GM21367 (cell line): ENCODE measurements around the gene SNAPC4.

Source experiments
- ATAC-seq: cut with Tn5 transposase; IDR thresholded peaks from one replicate; pipeline ENCODE4 v1.9.1; 2021; ENCODE audit not compliant: unreplicated experiment

The SNAPC4 gene

DNA sequence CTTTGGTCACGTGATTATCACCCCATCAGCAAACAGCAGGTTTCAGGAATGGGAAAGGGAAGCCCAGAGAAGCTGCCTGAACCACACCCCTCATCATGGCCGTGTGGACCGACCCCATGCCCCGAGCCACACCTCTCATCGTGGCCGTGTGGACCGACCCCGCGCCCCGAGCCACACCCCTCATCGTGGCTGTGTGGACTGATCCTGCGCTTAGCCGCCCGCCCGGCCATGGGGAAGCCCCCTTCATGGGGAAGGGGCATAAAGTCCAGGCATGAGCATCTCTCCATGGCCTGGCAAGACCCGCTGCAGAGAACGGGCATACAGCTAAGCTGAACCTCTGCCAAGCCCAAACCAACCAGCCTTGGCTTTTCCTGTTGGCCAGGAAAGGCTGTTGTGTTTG is 6.4 kb downstream of the SNAPC4 start:
- ATAC-seq = no peak

DNA sequence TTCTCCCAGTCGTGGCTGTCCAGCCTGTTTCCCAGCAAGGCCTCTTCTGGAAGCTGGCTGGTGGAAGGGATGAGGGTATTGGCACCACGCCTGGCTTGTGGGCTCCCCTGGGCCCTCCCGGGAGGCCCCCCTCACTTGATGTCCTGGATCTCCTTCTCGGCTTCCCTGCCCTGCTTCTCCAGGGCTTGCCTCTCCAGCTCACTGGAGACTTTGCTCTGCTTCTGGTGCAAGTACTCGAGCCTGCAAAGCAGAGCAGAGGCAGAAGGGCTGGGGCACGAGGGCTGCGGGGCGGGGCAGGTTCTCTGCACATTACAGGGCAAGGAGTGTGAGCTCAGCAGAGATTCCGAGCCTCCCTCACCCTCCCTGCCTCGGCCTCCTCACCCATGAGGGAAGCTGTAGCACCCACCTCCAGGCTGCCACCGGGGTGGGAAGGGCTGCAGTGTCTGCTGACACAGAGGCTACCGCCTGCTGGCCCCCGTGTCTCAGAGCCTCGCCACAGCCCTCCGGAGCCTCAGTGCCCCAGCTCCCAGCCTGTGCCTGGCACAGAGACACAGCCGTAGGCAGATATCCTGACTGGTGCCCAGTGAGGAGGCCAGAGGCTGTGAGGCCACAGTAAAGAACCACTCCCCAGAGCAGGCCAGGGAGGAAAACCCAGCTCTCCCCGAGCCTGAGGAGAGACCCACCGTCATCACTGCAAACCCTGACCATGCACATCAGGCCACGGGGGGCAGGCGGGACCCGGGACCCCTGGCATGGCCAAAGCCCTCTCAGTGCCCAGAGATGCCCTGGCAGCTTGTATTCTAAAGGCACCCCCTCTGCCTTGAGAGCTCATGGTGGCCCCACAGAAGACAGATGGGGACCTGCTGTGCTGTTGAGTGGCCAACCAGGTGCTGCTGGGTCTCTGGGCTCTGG is 7.2 kb downstream of the SNAPC4 start:
- no peak for ATAC-seq

DNA sequence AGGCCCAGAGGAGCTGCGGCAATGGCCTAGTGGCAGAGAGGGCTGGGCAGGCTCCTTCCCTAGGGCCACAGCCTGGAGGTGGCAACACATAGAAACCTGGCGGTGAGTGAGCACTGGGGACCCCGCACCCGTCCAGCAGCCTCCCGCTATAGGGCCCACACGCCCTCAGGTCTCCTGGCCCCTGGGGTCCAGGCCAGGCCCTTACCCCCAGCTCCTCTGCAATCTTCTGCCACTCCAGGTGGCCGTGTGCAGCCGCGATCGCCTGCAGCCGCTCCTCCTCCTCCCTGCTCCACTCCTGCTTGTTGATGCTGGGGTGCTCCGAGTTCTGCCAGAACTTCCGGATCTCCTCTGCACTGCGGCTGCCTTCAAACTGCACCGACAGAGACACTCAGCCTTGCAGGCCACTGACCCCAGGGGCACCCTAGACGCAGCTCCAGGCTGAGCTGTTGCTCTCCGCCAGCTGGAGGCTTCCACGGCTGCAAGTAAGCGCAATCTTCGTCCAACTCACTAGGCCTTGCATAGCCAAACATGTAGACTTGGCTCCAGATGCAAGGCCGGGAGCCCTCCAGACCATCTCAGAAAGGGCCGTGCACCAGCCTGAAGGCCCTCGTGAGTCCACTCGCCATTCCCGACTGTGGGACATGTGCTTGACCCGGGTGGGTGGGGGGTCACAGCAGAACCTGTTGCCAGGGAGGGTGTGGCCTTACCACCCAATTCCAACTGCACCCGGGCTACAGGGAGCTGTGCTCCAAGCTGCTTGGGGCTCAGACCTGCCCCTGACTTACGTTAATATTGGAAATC is 8.0 kb downstream of the SNAPC4 start:
- ATAC-seq = no peak

DNA sequence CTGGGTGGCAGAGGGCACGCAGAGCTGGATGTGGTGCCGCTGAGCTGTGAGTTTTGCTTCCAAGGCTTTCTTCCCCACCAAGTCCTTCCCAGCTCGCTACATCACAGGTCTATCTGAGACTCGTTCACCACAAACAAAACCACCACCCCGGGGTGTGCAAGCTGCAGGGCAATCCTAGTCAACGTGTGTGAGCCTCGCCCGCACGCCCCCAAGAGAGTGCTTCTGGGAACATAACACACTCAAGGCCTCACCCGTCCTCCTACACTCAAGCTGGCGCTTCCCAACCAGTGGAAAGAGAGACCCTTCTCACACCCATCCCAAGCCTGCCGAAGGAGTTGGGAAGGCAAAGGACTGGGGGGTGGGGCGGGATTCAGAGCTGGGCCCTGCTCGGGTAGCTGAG is 10.6 kb downstream of the SNAPC4 start:
- no peak for ATAC-seq

DNA sequence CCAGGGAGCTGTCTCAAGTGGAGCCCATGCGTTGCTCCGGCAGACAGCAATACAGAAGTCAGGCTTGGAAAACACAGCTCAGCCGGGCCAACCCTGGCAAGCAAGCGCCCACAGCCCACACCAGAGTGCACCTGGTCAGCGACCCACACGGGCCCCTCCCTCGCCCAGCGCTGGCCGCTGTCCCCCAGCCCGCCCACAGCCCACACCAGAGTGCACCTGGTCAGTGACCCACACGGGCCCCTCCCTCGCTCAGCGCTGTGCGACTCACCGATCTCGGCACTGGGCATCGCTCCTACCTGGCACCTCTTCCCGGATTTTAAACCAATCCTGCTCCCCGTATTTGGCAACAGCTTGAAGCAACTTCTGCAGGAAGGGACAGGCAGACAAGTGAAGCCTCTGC is 12.8 kb downstream of the SNAPC4 start:
- ATAC-seq = no peak

DNA sequence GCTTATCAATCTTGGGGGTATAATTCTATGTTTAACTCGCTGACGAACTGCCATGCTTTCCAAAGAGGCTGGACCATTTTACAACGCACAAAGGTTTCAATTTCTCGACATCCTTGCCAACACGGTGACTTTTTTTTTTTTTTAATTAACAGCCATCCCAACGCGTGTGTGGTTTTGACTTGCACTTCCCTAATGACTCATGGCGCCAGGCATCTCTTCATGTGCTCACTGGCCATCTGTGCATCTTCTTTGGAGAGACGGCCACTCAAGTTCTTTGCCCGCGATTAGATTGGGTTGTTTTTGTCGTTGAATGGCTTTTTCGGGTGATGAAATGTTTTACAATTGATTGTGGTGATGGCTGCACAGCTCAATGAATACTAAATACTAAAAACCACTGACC is 14.0 kb downstream of the SNAPC4 start:
- no peak for ATAC-seq

DNA sequence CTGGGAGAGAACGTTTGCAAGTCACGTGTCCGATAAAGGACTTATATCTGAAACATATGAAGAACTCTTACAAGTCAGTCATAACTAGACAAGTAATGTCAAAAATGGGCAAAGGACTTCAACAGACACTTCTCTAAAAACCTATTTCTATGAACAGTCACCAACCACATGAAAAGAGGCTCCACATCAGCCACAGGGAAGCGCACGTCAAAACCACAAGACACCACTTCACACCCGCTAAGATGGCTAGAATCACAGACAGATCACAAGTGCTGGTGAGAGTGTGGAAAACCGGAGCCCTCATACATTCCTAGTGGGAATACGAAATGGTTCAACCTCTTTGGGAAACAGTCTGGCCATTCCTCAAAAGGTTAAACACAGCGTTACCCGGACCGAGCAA is 15.0 kb downstream of the SNAPC4 start:
- ATAC-seq = no peak

DNA sequence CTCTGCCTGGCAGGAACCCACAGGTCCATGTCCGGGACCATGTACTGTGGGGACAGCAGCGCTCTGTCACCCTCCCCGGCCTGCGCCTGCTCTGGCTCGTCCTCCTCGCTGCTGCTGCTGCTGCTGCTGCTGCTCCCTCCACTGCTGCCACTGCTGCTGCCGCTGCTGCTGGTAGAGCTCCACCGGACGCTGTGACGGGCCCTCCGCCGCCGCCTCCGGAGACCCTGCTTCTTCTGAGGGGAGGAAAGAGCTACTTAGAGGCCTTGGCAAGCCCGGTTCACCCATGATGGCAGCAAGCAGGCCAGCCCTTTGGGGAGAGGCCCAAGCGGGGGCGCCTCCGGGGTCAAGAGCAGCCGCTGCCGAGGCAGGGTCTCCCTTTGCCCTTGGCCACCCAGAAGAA is 16.5 kb downstream of the SNAPC4 start:
- no peak for ATAC-seq

DNA sequence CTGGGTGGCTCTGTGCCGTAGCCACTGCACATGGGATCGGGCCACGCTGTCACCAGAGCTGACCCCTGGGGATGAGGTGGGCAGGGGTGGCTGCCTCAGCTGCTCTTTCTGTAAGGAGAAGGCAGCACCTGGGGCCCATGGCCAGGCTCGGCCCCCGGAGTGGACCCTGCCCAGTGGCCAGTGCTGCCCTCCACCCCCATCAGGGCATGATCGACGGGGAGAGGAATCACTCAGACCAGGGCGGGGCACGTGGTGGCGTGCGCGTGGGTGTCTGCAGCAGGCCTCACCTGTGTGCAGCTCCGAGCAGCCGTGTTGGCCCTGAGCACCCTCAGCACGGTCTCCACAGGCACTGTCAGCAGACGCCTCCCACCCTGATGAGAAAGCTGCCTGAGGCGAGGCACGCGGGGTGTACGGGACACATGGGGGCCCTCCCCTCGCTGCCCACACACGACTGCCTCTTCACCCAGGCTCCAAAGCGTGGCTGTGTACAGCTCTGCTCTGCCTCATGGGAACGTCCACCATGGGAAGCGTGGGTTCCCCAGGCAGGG is 17.9 kb downstream of the SNAPC4 start:
- no peak for ATAC-seq

DNA sequence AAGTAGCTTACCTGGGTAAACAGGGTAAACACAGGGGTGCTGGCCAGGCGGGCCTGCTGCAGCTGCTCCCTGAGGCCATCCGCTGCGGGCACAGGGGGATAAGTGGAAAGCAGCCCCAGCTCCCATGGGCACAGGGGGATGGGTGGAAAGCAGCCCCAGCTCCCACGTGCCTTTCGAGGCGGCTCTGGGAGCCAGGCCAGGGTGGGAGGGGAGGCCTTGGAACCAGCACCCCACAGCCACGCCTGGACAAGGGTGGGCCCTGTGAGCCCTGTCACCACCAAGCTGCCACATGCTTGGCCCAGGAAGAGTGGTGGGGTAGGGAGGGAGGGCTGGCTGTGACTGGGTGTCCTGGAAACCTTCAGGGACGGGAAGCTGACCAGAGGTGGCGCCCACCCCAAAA is 18.7 kb downstream of the SNAPC4 start:
- no peak for ATAC-seq

DNA sequence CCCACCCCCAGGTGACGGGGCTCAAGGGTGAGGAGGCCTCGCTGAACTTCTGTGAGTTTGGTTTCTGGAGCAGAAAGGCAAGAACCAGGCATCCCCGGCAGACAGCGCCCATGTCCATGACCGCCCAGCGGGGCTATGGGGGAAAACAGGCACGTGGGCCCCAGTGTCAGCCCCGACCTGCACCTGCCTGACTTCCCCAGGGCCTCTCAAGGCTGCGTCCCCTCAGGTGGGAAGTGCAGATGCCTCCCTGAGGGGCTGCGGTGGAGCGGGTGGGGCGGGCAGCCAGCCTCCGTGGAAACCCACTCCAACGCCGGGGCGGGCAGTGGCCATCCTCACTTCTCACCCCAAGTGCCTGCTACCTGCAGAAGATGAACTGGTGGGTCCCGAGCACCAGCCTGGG is 19.6 kb downstream of the SNAPC4 start:
- ATAC-seq = no peak

DNA sequence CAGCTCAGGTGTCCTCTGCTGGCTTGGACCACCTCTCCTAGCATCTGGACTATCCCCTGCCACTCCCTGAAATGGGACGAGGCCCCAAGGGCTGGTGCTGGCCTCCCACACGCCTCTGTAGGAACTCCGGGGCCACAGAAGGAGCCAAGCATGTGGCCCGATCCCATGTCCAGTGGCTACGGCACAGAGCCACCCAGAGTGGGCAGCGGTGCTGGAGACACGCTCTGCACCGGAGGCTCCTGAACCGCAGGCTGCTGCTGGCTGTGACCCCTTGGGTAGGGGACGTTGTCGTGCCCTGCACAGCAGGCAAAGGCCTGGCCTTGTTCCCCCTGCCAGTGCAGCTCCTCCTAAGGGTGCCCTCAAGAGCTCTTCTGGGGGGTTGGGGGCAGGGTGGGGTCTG is 20.1 kb downstream of the SNAPC4 start:
- ATAC-seq = no peak

DNA sequence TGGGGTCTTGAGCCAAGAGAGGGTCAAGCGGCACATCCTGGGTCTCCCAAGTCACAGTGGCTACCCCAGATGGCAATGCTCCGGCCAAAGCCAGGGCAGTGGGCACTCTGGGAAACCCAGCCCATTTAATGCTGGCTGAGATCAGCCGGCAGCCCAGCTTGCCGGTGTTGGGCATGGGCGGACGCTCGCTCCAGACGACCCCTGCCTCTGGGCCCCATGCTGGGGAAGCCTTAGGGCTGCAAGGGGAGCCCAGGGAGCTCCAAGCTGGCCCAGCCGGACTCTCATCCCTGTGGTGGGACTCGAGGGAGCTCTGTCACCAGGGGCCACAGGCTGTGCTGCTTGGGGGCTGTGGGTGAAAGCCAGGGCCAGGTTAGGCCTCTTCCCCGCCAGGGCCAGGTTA is 20.6 kb downstream of the SNAPC4 start:
- ATAC-seq = no peak

DNA sequence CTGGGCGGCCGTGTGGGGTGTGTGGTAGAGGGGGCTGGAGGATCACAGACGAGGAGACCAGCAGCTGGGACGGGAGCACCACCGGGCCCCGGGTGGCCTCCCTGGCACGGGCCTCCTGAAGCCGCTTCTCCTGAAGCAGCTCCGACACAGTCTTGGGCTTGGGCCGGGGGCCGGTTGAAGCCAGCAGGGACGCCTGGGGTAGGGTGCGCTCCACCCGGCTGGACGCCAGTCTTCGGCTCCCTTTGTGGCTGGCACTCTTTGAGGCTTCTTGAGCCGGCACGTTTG is 21.0 kb downstream of the SNAPC4 start:
- no peak for ATAC-seq

DNA sequence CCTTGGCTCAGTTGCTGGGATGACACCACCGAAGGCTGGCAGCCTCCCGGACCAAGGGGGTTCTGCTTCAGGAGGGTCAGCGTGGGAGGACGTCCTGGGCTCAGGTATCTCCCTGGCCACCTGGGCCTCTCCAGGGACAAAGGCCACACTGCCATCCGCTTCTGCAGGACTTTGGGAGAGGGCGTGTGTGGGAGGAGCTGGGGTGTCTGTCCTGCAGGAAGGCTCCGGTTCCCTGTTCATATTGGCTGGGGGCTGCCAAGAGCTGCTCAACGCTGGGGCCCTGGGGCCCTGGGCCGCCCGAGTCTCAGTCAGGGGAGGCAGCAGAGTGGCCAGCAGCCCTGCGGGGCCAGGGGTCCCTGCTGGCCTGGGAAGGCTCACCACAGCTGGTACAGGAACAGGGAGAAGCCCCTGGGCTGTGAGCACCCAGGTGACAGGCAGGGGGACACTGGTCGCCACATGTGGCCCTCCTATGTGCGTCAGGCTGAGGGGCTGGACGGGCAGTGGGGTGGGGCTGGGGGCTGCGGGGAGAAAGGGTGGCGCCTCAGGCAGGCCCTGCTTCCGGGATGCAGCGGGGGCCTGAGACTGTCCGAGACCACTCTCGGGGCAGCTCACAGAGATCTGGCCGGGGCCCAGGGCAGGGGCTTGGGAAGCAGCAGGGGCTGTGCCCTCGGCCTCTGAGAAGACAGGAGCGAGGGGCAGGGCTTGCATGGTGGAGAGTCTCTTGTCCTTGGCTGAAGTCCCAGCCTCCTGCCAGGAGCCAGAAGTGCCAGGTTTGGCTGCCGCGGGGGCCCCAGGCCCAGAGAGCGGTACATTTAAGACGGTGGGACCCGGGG is 21.6 kb downstream of the SNAPC4 start:
- ATAC-seq = no peak

DNA sequence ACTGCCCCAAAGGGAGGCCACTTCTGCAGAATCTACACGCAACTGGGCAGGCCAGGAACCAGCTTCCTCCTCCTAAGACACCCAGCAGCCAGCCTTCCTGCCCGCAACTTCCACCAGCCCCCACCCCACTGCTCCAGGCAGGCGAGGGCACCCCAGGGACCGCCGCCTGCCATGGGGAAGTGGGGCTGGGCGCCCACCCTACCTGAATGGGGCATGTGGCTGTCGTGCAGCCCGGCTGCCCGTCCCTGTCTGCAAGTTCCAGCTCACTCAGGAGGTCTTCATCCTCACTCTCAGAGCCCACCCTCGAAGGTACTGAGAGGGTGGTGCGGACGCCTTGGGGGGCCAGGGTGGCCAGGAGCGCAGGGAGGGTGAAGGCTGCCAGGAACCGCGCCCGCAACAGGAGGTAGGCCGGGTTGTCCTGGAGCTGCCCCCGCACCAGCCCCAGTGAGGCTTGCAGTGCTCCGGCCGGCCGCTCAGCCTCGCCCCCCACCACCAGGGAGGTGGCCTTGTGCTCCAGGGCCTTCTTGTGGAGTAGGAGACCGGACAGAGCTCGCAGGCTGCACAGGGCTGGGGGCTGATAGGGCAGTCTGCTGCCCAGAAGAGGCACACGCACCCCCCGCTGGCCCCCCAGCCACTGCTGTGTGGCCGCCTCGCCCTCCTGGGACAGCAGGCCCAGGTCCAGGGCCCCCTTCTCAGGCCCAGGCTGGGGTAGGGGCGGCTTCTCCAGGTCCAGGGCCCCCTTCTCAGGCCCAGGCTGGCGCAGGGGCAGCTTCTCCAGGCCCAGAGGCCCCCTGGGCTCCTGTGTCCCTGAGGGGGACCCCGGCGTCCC is 22.4 kb downstream of the SNAPC4 start:
- no peak for ATAC-seq

DNA sequence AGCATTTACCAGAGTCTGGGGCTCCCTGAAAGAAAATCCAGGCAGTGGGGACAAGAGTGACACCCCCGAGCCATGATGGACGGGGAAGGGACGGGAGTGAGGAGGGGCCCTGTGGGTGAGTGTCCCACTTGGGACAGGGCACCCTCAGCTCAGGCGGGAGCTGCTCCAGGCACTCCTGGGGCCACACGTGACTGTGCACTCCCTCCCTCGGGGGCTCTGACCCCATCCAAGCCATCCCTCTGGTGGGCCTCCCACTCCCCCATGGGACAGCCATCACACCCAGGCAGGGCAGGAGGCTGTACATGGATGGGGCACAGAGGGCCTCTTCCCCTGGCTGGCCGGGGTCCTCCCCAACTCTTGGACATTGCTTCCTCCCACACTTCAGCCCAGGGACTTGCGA is 23.5 kb downstream of the SNAPC4 start:
- ATAC-seq = no peak

DNA sequence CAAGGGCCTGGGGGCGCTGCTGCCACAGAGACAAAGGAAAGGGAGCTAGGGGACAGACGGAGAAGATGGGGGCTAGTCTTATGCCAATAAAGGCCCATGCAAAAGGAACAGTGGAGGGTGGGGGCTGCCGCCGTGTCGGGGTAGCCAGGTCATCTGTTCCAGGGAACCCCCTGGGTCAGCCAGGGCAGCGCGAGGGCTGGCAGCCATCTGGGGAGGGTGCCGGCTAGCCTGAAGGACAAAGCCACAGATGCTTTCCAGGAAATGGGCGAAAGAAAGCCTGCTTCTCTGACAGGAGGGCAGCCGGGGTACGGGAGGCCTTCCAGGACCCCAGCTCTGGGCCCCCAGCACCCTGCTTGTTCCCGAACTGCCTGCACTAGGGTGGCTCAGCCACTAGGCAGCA is 24.9 kb downstream of the SNAPC4 start:
- ATAC-seq = no peak

DNA sequence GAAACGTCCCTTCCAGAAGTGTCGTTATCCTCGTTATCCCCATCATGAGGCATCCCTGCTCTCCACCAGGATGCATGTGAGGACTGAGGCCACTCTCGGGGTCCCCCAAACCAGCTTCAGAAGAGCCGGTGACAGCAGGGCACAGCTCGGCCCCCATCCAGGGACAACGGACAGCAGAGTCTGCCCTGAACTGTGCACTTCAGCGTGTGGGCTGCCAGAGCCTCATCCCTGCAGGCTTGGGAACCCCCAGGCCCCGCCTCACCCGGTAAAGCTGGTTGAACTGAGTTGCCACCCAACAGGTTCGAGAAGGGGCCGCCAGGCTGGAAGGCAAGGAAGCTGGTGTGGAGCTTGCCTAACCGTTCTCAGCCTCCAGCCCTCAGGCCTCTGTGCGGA is 25.8 kb downstream of the SNAPC4 start:
- ATAC-seq = no peak
